ENCODE results near the gene THAP4.

DNA sequence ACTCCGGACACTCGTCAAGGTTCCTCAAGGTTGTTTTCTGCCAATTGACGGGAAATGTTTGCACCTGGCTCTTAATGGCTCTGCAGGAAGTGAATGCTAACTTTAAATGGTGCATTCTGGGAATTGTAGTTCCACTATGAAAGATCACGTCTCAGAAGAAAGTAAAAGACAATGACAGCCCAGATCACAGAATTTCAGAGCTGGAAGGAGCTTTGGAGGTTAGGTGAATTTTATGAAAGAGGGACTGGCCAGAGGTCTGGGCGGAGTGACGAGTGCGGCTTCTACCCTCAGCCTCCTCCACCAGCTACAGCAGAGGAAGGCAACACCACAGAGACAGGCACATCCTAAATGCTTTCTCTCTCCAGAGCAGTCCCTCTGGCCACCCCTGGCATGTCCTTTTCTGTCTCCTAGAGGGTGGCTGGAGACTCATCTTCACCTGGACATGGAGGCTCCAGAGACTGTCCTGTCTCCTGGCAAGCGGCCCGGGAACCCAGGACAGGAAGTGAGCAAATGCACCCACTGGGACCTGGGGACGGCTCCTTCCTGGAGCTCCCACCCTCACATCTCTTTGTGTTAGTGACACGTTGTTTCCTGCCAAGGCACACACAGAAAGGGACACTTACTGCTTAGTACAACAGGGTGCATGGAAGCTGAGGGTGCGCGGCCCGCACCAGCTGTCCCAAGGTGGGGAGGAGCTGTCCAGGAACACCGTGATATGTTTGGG, 19.4 kb downstream of the THAP4 start:
- TF ChIP-seq EP300 (IDR thresholded peaks at IDR 0.05): no peak
- TF ChIP-seq, protein P1, sequence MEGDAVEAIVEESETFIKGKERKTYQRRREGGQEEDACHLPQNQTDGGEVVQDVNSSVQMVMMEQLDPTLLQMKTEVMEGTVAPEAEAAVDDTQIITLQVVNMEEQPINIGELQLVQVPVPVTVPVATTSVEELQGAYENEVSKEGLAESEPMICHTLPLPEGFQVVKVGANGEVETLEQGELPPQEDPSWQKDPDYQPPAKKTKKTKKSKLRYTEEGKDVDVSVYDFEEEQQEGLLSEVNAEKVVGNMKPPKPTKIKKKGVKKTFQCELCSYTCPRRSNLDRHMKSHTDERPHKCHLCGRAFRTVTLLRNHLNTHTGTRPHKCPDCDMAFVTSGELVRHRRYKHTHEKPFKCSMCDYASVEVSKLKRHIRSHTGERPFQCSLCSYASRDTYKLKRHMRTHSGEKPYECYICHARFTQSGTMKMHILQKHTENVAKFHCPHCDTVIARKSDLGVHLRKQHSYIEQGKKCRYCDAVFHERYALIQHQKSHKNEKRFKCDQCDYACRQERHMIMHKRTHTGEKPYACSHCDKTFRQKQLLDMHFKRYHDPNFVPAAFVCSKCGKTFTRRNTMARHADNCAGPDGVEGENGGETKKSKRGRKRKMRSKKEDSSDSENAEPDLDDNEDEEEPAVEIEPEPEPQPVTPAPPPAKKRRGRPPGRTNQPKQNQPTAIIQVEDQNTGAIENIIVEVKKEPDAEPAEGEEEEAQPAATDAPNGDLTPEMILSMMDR (IDR thresholded peaks at IDR 0.05): no peak
